Stimulated activated CD4-positive, alpha-beta T cell treated with anti-CD3 and anti-CD28 coated beads, Interleukin-1b, Interleukin-23, amount 100 ng/mL, for 1 hour (primary cell): ENCODE data around the gene SCTR.

Source experiments
- DNase-seq, 2 donors: peaks; one replicate each; pipeline ENCODE4 v3.0.0-alpha.2; 2020; ENCODE audit warnings: low read depth in 2 of 2

Gene SCTR

DNA sequence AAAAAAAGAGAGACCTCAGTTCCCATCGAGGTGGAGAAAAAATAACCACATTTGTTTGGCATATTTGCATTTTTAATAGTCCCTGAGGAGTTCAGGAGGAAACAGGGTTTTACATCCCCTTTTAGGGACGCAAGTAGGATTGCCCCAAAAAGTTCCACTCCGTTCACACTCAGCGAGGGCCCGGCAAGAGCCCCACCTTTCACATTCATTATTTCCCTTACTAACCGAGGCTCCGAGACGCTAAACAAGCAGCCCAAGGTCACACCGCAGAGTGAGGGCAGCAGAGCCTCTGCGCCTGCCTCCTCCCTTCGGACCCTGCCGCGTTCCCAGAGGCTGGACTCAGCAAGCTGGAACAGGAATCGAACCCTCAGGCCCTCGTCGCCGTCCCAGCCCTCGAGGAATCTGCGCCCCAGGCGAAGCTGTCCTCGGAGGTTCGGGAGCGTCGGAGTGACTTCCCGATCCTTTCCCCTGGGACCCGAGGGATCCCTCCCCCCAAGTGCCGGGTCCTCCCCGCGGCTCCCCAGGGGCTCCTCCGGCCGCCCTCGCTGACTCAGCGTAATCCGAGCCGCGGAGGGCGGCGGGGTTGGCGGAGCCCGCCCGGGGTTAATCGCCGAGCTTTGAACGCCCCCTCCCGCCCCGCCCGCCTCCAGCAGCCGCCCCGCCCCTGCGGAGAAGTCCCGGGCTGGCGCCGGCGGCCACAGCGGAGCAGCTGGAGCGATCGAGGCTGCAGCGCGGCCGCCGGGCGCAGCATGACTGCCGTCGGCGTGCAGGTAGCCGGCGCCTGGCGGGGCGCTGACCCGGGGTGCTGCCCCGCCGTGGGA, 92.9 kb downstream of the SCTR start, which contains the start of gene TMEM37:
TMEM37 (plus strand) TSS at position 700 of the 821 bp plus-strand sequence; CDS start at position 750, 50 bp downstream.
- DNase-seq = no peak

DNA sequence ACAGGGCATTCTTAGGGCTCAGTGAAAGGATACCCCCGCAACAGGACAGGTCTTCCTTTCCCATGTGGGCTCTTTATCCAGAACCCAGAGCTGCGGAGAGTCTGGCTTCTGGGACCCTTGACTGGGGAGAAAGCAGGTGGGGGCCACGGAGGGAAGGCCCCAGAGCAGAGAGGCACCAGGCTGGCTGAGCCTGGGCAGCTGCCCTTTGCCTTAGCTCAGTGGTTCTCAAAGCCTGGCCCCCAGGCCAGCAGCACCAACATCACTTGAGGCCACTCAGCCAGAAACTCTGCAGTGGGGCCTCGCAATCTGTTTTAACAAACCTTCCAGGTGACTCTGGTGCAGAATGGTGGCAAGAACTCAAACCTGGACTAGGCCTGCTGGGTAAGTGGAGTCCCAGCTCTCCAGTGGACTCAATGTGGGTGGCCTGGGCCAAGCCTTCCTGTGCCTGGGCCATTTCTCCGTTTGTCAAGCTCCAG, 94.2 kb downstream of the SCTR start:
- no peak for DNase-seq

DNA sequence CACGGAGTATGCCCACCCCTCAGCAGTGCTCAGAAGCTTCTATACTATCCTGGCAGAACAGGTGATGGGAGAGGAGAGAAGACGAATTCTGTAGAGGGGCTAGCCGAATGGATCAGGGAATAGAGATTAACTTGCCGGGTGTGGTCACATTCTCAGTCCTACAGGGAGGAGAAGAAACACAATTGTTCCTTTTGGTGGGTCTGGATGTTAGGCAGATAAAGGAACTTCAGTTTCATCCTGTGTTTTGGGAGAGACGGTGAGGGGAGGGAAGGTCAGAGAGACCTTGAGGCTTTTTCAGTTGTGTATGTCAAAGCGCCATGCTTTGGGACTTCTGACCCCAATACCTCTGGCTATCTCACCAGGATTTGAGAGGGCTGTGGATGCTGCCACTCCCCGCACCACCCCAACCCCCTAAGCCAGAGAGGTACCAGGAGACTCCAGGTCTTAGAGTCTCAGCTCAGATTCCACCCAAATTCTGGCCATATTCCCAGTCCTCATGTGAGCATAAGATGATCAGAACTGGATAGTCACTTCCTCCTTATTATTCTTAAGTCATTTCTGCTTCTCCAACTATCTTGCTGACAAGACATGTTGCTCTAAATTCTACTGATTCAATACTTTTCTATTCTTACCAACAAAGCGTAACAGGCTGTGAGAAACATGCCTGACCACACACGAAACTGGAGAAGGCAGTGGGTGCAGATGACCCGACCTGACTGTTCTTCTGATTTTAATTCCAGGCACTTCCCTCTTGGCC, 94.9 kb downstream of the SCTR start:
- no peak for DNase-seq

DNA sequence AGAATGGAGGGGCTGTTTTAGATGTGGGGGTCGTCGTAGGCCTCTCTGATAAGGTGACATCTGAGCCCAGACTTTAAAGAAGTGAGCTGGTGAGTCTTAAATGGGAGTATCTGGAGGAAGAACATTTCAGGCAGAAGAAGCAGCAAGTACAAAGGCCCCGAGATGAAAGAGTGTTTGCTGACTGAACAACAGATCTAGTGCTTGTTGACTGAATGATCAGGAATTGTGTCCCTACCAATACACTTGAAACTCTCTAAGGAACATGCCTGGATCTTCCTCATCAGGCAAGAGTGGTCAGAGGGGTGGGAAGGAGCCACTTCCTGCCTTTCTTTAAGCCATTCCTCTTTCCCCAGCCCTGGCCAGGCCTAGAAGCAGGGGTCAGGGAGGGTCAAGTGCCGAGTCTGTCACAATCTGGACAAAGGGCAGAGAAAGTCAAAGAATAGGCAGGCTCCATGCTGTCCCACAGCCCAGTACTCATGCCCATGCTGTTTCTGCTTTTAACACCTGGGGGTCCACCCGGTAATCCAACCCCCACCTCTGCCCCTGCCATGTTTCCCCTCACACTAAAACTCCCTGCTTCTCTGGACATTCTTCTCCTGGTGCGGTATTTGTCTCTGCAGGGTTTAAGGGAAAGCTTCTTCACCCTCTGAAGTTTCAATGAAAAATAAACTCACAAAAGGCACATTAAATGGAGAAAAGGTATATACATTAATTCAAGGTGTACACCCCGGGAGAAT, 95.6 kb downstream of the SCTR start:
- DNase-seq = no peak

GRCh38 chr2:119427756-119428155, 96.5 kb downstream of the SCTR start:
- no peak for DNase-seq

- DNase-seq = no peak
Observed at GRCh38 chr2:119426801-119427395, 97.4 kb downstream of the SCTR start.

GRCh38 chr2:119426396-119426675, 97.9 kb downstream of the SCTR start:
- DNase-seq = no peak

DNA sequence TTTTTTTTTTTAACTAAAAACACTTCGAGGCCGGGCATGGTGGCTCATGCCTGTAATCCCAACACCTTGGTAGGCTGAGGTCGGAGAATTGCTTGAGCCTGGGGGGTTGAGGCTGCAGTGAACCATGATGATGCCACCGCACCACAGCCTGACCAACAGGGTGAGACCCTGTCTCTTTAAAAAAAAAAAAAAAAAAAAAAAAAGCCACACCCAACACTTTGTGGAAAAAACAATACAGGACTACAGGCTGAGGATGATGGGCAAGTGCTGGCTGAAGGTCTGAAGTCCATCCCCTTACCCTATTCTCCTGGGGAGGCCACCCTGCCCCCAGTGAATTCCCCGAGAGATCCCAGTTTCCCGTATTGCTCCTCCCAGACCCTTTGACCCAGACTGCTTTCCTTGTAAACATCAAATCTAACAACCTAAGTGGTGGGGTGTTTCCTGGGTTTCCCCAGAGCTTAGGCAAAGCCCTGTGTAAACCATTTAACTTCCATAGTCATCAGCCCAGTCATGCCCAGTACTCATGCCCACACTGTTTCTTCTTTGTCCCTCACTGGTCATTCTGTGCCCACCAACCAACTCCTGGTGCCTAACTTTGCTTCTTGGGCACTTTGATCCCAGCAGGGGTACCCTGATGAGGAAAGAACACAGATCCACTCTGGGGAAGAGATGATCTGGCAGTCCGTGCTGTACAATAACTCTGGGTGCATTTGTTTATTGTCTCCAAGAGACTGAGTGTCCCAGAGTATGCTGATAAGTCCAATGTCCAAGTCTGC, 98.5 kb downstream of the SCTR start:
- DNase-seq = no peak

- DNase-seq = no peak
Observed at GRCh38 chr2:119425119-119425405, 99.2 kb downstream of the SCTR start.

GRCh38 chr2:119424284-119425118, 99.8 kb downstream of the SCTR start:
- DNase-seq = no peak

DNA sequence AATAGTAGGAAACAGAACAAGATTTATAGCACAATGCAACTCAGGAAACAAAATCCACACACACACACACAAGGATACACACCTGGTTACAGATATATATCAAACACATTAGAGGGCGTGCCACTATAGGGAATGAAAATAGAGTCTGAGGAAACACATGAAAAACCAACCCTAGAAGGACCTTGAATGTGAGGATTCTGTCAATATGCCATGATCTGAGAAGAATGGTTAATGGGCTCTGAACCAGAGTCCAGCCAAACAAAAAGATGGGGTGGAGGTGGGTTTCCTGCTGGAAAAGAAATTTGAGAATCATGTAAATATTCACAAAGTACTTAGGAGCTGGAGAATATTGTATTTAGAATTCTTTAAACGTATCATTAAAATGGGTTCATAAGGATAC, 100.5 kb downstream of the SCTR start:
- no peak for DNase-seq

- DNase-seq = no peak
Observed at GRCh38 chr2:119423108-119423444, 101.2 kb downstream of the SCTR start.

- no peak for DNase-seq
Observed at GRCh38 chr2:119422360-119423107, 101.7 kb downstream of the SCTR start.

GRCh38 chr2:119421741-119422140, 102.5 kb downstream of the SCTR start:
- DNase-seq = no peak

DNA sequence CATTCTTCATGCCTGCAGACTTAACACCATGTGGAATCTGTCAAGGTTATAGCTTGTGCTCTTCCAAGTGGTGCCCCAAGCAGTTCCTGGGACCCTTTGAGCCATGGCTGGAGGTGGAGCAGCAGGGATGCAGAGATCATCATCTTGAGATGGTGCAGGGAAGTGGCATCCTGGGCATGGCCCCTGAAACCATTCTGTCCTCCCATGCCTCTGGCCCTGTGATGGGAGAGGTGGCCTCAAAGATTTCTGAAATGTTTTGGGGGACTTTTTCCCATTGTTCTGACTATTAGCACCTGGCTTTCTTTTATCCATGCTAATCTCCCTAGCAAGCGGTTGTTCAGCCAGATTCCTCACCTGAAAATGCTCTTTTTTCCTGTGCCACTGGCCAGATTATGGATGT, 103.0 kb downstream of the SCTR start:
- DNase-seq = no peak

DNA sequence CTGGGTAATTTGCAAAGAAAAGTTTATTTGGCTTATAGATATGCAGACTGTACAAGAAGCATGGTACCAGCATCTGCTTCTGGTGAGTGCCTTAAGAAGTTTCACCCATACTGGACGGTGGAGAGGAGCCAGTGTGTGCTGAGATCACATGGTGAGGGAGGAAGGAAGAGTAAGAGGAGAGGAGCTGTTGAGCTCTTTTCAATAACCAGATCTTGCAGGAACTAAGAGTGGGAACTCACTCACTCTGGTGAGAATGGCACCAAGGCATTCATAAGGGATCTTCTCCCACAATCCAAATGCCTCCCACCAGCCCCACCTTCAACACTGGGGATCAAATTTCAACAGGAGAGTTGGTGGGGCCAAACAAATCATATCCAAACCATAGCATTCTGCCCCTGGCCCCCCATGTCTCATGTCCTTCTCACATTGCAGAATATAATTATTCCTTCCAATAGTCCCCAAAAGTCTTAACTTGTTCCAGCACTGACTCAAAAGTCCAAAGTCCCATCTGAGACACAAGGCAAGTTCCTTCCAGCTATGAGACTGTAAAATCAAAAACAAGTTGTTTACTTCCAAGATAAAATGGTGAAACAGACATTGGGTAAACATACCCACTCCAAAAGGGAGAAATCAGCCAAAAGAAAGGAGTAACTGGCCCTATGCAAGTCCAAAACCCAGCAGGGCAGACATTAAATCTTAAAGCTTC, 104.3 kb downstream of the SCTR start:
- no peak for DNase-seq

DNA sequence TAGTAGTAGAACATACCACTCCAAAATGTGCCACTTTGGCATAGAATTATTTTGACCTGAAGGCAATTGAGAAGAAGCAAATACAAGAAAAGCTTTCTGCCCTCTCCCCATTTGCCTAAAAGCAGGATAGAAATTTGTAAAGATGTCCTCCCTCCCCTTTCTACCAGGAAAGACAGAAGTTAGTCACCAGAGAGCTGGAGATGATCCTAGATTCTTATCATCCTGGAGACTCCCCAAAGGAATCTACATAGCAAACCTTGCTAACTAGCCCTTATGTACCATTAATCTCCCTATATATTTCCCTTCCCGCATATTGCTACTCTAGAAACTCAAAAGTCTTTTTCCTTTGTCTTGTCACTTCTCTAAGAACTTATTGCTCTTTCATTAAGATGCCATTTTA, 105.2 kb downstream of the SCTR start:
- no peak for DNase-seq

DNA sequence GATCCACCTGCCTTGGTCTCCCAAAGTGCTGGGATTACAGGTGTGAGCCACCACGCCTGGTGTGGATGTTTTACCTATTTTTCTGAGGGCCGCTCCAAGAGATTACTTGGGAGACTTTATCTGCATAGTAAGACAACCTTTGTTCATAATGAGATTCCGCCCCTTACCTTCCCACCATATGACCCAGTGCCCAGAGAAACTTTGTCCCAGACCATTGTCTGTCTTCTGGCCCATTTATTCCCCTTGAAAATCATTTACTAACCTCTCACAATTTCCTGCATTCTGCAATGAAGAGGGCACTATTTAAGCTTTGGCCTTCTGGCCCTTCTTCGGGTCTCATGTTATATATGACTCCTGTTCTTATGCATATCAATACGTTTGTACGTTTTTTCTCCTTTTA, 106.4 kb downstream of the SCTR start:
- DNase-seq = no peak

- DNase-seq = no peak
Observed at GRCh38 chr2:119416299-119416923, 107.9 kb downstream of the SCTR start.
